ENCODE data around the gene GFRA1. TPM values are rescaled to one million over a fixed set of nuclear protein-coding genes. Genes with fewer than 3 reads are reported as not detected.

GFRA1 gene
- total RNA-seq, 2 experiments from 2014 or later, result not detected

GRCh38 chr10:116014326-116014725 is 258.7 kb downstream of the GFRA1 start:
- Histone ChIP-seq H4K20me1 (ENCODE audit: insufficient read depth, low read length) (no peaks in the 10 kb centered on the region), H3K4me3 (ENCODE audit: low read depth, low read length, poor library complexity, severe bottlenecking) (no peak overlapping the region), H2AFZ (ENCODE audit: low read length) (no peak overlapping the region), H3K4me2 (ENCODE audit: low read length) (no peak overlapping the region), H3K79me2 (ENCODE audit: insufficient read depth, low read depth, low read length) (no peaks in the 10 kb centered on the region), H3K27ac (ENCODE audit: low read depth, low read length, poor library complexity, severe bottlenecking) (no peak overlapping the region), H3K4me1 (ENCODE audit: insufficient read depth, low read length, poor library complexity, severe bottlenecking) (no peaks in the 10 kb centered on the region), H3K36me3 (ENCODE audit: insufficient read depth, low read length) (no peaks in the 10 kb centered on the region), H3K9me3 (ENCODE audit: low read length) (no peaks in the 10 kb centered on the region), H3K9me2 (ENCODE audit: insufficient read depth, low read length) (no peaks in the 10 kb centered on the region)
- intact Hi-C loops (cut with micrococcal nuclease; ENCODE audit: unreplicated experiment), result no loop called here
- TF ChIP-seq EZH2phosphoT487 (IDR thresholded peaks at IDR 0.05; ENCODE audit: borderline replicate concordance, low read depth, low read length) (no peak), CTCF (conservative IDR thresholded peaks at IDR 0.05; ENCODE audit: low read length) (no peak)
- no peak for DNase-seq (ENCODE audit: low spot score)
- POLR2A ChIA-PET, result no interaction called here
- no TSS peak for BruUV-seq (replicated peaks)
- CTCF ChIA-PET (ENCODE audit: unreplicated experiment), result no interaction called here

GRCh38 chr10:116011929-116012328 is 261.1 kb downstream of the GFRA1 start:
- TF ChIP-seq CTCF (conservative IDR thresholded peaks at IDR 0.05; ENCODE audit: low read length) (no peak), EZH2phosphoT487 (IDR thresholded peaks at IDR 0.05; ENCODE audit: borderline replicate concordance, low read depth, low read length) (no peak)
- Histone ChIP-seq H4K20me1 (ENCODE audit: insufficient read depth, low read length) (no peaks in the 10 kb centered on the region), H3K4me3 (ENCODE audit: low read depth, low read length, poor library complexity, severe bottlenecking) (no peak overlapping the region), H3K9me3 (ENCODE audit: low read length) (no peaks in the 10 kb centered on the region), H3K79me2 (ENCODE audit: insufficient read depth, low read depth, low read length) (no peaks in the 10 kb centered on the region), H2AFZ (ENCODE audit: low read length) (no peak overlapping the region), H3K27ac (ENCODE audit: low read depth, low read length, poor library complexity, severe bottlenecking) (no peak overlapping the region), H3K4me2 (ENCODE audit: low read length) (no peak overlapping the region), H3K9me2 (ENCODE audit: insufficient read depth, low read length) (no peaks in the 10 kb centered on the region), H3K36me3 (ENCODE audit: insufficient read depth, low read length) (no peaks in the 10 kb centered on the region), H3K4me1 (ENCODE audit: insufficient read depth, low read length, poor library complexity, severe bottlenecking) (no peaks in the 10 kb centered on the region)
- BruUV-seq (replicated peaks), result no TSS peak
- ChIA-PET POLR2A (no interaction called here), CTCF (ENCODE audit: unreplicated experiment) (no interaction called here)
- intact Hi-C loops (cut with micrococcal nuclease; ENCODE audit: unreplicated experiment), result no loop called here
- DNase-seq (ENCODE audit: low spot score), result no peak

GRCh38 chr10:116007256-116007891 is 265.6 kb downstream of the GFRA1 start:
- Histone ChIP-seq H2AFZ (ENCODE audit: low read length) (no peak overlapping the region), H3K9me2 (ENCODE audit: insufficient read depth, low read length) (no peaks in the 10 kb centered on the region), H4K20me1 (ENCODE audit: insufficient read depth, low read length) (no peaks in the 10 kb centered on the region), H3K4me1 (ENCODE audit: insufficient read depth, low read length, poor library complexity, severe bottlenecking) (no peaks in the 10 kb centered on the region), H3K4me2 (ENCODE audit: low read length) (no peak overlapping the region), H3K36me3 (ENCODE audit: insufficient read depth, low read length) (no peaks in the 10 kb centered on the region), H3K9me3 (ENCODE audit: low read length) (no peaks in the 10 kb centered on the region), H3K79me2 (ENCODE audit: insufficient read depth, low read depth, low read length) (no peaks in the 10 kb centered on the region), H3K4me3 (ENCODE audit: low read depth, low read length, poor library complexity, severe bottlenecking) (no peak overlapping the region), H3K27ac (ENCODE audit: low read depth, low read length, poor library complexity, severe bottlenecking) (no peak overlapping the region)
- ChIA-PET POLR2A (interaction anchor here (1.1 kb wide), 1 partner anchor 9 kb away, joined by 6 read pairs; no protein-coding TSS in a partner anchor), CTCF (ENCODE audit: unreplicated experiment) (no interaction called here)
- DNase-seq (ENCODE audit: low spot score), result no peak
- TF ChIP-seq CTCF (conservative IDR thresholded peaks at IDR 0.05; ENCODE audit: low read length) (no peak), EZH2phosphoT487 (IDR thresholded peaks at IDR 0.05; ENCODE audit: borderline replicate concordance, low read depth, low read length) (no peak)
- intact Hi-C loops (cut with micrococcal nuclease; ENCODE audit: unreplicated experiment), result no loop called here
- BruUV-seq (replicated peaks), result no TSS peak
